ENCODE results near the gene RTF2.

Gene RTF2

DNA sequence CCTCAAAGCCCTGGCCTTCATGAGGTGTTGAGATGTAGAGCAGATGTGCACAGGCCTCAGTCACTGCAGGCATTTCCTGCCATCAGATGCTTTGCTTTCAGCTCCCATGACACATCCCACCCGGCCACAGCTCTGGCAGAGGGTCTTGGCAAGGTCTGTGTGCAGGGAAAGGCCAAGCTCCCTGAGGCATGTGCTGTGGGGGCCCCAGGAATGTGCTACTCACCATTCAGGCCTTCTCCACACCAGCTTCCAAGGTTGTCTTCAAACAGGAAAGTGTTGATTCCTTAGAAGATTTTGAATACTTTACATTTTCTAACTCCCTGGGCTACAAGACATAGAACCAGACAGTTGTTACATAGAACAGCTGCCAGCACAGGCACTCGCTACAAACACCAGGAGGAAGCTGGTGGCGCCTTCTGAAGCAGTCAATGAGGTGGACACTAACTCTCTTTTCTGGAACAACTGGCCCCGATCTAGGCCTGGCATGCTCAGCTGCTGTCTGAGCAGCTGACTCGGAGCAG lies 28.6 kb upstream of the RTF2 start:
- Histone ChIP-seq H3K4me1 (ENCODE audit: low read length) (peaks cover 4% of the 10 kb centered on the region; the same call in 1 of the 2 replicates), H3K9ac (ENCODE audit: low read length) (no peak overlapping the region), H3K79me2 (ENCODE audit: low read length) (no peaks in the 10 kb centered on the region), H3K27ac (ENCODE audit: low read length) (no peak overlapping the region), H3K4me2 (ENCODE audit: low read depth, low read length) (no peak overlapping the region), H2AFZ (ENCODE audit: low read length) (no peak overlapping the region), H3K9me3 (replicated peaks; ENCODE audit: insufficient read depth, low read length) (no peaks in the 10 kb centered on the region), H4K20me1 (ENCODE audit: insufficient read depth, low read length) (no peaks in the 10 kb centered on the region), H3K36me3 (replicated peaks; ENCODE audit: insufficient read depth, low read length) (no peaks in the 10 kb centered on the region), H3F3A (ENCODE audit: insufficient read depth, low read length) (no peaks in the 10 kb centered on the region), H3K27me3 (replicated peaks; ENCODE audit: insufficient read depth, low read length) (no peaks in the 10 kb centered on the region), H3K4me3 (ENCODE audit: low read length) (no peak overlapping the region), H3K9me2 (replicated peaks; ENCODE audit: insufficient read depth, low read length) (no peaks in the 10 kb centered on the region)
- no peak for TF ChIP-seq EZH2 (optimal IDR thresholded peaks at IDR 0.05; ENCODE audit: low read depth, low read length)
- TF ChIP-seq, protein P1, sequence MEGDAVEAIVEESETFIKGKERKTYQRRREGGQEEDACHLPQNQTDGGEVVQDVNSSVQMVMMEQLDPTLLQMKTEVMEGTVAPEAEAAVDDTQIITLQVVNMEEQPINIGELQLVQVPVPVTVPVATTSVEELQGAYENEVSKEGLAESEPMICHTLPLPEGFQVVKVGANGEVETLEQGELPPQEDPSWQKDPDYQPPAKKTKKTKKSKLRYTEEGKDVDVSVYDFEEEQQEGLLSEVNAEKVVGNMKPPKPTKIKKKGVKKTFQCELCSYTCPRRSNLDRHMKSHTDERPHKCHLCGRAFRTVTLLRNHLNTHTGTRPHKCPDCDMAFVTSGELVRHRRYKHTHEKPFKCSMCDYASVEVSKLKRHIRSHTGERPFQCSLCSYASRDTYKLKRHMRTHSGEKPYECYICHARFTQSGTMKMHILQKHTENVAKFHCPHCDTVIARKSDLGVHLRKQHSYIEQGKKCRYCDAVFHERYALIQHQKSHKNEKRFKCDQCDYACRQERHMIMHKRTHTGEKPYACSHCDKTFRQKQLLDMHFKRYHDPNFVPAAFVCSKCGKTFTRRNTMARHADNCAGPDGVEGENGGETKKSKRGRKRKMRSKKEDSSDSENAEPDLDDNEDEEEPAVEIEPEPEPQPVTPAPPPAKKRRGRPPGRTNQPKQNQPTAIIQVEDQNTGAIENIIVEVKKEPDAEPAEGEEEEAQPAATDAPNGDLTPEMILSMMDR (IDR thresholded peaks at IDR 0.05; ENCODE audit: low read length) = no peak
- TF ChIP-seq EZH2phosphoT487 (IDR thresholded peaks at IDR 0.05; ENCODE audit: low read length) = no peak
- no peak for DNase-seq

DNA sequence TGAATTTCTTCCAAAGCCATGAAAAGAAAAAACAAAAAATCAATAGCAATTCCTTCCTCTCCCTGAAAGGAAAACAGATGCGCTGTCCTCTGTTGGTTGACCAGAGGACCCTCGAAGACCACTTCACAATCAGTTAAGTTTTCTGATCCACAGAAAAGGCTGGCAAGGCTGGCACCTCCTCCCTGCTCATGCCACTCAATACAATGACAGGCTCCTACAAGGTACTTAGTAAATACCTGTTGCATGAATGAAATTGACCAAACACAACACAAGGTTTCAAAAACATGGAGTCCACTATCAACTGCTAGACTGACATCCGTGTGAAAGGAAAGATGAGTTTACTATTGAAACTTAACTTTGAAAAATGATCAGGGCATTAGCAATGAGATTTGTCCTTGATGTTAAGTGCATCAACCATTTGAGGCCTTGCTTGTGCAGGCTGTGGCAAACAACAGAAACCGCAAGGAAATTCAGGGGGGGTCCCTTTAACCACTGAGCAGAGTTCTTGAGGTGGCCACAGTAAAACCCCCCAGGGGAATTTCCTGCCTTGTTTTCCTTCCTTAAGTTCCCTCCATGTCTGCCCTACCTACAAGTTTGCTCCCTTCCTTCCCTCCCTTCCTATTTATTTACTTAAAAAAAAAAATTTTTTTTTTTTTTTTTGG lies 27.9 kb upstream of the RTF2 start:
- no peak overlapping the region for H3K4me3 ChIP-seq (ENCODE audit: low read length)
- no peak overlapping the region for H3K9ac ChIP-seq (ENCODE audit: low read length)
- H3K27me3 ChIP-seq (replicated peaks; ENCODE audit: insufficient read depth, low read length) = no peaks in the 10 kb centered on the region
- H3K9me2 ChIP-seq (replicated peaks; ENCODE audit: insufficient read depth, low read length) = no peaks in the 10 kb centered on the region
- H3K4me2 ChIP-seq (ENCODE audit: low read depth, low read length) = no peak overlapping the region
- DNase-seq = peak; percentile 11
- no peaks in the 10 kb centered on the region for H3K79me2 ChIP-seq (ENCODE audit: low read length)
- H3K27ac ChIP-seq (ENCODE audit: low read length) = no peak overlapping the region
- H2AFZ ChIP-seq (ENCODE audit: low read length) = no peak overlapping the region
- H3K9me3 ChIP-seq (replicated peaks; ENCODE audit: insufficient read depth, low read length) = no peaks in the 10 kb centered on the region
- H4K20me1 ChIP-seq (ENCODE audit: insufficient read depth, low read length) = no peaks in the 10 kb centered on the region
- no peaks in the 10 kb centered on the region for H3K36me3 ChIP-seq (replicated peaks; ENCODE audit: insufficient read depth, low read length)
- peaks cover 4% of the 10 kb centered on the region; the same call in 1 of the 2 replicates for H3K4me1 ChIP-seq (ENCODE audit: low read length)
- no peaks in the 10 kb centered on the region for H3F3A ChIP-seq (ENCODE audit: insufficient read depth, low read length)
- TF ChIP-seq, protein P1 (IDR thresholded peaks at IDR 0.05; ENCODE audit: low read length) = no peak
- TF ChIP-seq EZH2 (optimal IDR thresholded peaks at IDR 0.05; ENCODE audit: low read depth, low read length) (no peak), EZH2phosphoT487 (IDR thresholded peaks at IDR 0.05; ENCODE audit: low read length) (no peak)

DNA sequence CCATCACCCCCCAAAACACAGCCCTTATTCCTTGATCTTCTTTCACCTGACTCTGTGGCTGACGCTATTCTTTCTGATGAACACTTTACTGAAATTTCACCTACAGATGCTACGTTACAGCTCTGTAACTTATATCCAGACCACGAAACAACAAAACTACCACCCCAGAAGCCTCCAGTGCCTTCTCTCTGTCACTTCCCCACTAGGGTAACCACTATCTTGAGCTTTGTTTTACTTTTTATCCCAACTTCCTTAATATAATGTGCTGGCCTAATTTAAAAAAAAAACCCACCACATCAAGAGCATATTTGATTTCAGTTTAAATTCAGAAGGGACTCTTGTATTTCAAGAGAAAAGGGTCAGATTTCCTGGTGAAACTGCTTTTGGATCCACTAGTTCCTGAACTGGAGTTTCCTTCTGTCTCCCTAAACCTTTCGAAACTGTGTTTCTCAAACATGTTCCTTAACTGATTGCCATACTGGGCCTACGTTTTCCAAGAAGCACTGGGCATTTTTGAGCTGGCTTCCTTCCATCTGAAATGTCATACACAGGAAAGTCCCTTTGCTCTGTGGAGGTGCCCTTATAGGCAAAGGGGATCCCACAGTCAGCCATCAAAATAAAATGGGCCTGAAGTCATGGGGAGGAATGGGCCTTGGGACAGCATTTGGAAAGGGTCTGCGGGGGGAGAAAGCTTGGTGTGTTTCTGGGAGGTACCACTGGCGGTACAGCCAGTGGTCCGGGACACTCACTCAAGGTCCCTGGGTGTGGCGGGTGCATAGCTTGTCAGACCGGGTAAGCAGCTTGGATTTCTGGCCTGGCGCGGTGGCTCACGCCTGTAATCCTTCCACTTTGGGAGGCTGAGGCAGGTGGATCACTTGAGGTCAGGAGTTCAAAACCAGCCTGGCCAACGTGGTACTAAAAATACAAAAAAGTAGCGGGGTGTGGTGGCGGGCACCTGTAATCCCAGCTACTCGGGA lies 25.8 kb upstream of the RTF2 start:
- TF ChIP-seq, protein P1 (IDR thresholded peaks at IDR 0.05; ENCODE audit: low read length) = no peak
- TF ChIP-seq EZH2phosphoT487 (IDR thresholded peaks at IDR 0.05; ENCODE audit: low read length) (no peak), EZH2 (optimal IDR thresholded peaks at IDR 0.05; ENCODE audit: low read depth, low read length) (no peak)
- peaks cover 4% of the 10 kb centered on the region; the same call in 1 of the 2 replicates for H3K4me1 ChIP-seq (ENCODE audit: low read length)
- no peaks in the 10 kb centered on the region for H3F3A ChIP-seq (ENCODE audit: insufficient read depth, low read length)
- no peaks in the 10 kb centered on the region for H3K79me2 ChIP-seq (ENCODE audit: low read length)
- H3K27ac ChIP-seq (ENCODE audit: low read length) = no peak overlapping the region
- no peak overlapping the region for H3K9ac ChIP-seq (ENCODE audit: low read length)
- H3K36me3 ChIP-seq (replicated peaks; ENCODE audit: insufficient read depth, low read length) = no peaks in the 10 kb centered on the region
- no peak for DNase-seq
- no peaks in the 10 kb centered on the region for H3K27me3 ChIP-seq (replicated peaks; ENCODE audit: insufficient read depth, low read length)
- H3K4me2 ChIP-seq (ENCODE audit: low read depth, low read length) = no peak overlapping the region
- no peaks in the 10 kb centered on the region for H3K9me3 ChIP-seq (replicated peaks; ENCODE audit: insufficient read depth, low read length)
- no peaks in the 10 kb centered on the region for H4K20me1 ChIP-seq (ENCODE audit: insufficient read depth, low read length)
- H3K4me3 ChIP-seq (ENCODE audit: low read length) = no peak overlapping the region
- H2AFZ ChIP-seq (ENCODE audit: low read length) = no peak overlapping the region
- no peaks in the 10 kb centered on the region for H3K9me2 ChIP-seq (replicated peaks; ENCODE audit: insufficient read depth, low read length)

Data from MM.1S (cell line).